Suprapubic skin (tissue), 4 donors: ENCODE measurements around the gene SEMA5B. TPM values are rescaled to one million over a fixed set of nuclear protein-coding genes. Genes with fewer than 3 reads are reported as not detected.

Experiments used
- DNase-seq, 2 donors: peaks; one replicate each; pipeline ENCODE4 v3.0.0-alpha.2; 2019; ENCODE audit warnings: low spot score in 2 of 2
- H3K27ac ChIP-seq: fragments of 200-600 bp; sonication (generic); one replicate; pipeline ENCODE4 v1.5.1; 2019
- H3K27me3 ChIP-seq: fragments of 200-600 bp; sonication (generic); one replicate; pipeline ENCODE4 v1.5.1; 2019
- H3K36me3 ChIP-seq: fragments of 200-600 bp; sonication (generic); one replicate; pipeline ENCODE4 v1.5.1; 2019
- H3K4me1 ChIP-seq: fragments of 200-600 bp; sonication (generic); one replicate; pipeline ENCODE4 v1.5.1; 2019
- H3K4me3 ChIP-seq: fragments of 200-600 bp; sonication (generic); one replicate; pipeline ENCODE4 v1.5.1; 2019; ENCODE audit warnings: mild to moderate bottlenecking
- H3K9me3 ChIP-seq: fragments of 200-600 bp; sonication (generic); one replicate; pipeline ENCODE4 v1.5.1; 2019
- EP300 ChIP-seq: sonication (generic); formaldehyde crosslinking; IDR thresholded peaks from one replicate; pipeline ENCODE4 v1.6.1; 2017; ENCODE audit warnings: antibody characterized with exemption
- POLR2A ChIP-seq, 2 donors: fragments of 450-650 bp; IDR thresholded peaks; one replicate each; pipeline ENCODE4 v1.6.1; 2017; ENCODE audit warnings: antibody characterized with exemption in 2 of 2, mild to moderate bottlenecking in 2 of 2, moderate library complexity in 2 of 2
- POLR2AphosphoS5 ChIP-seq, 3 donors: sonication (generic); formaldehyde crosslinking; IDR thresholded peaks; one replicate each; pipeline ENCODE4 v1.6.1; 2017; ENCODE audit warnings: antibody characterized with exemption in 3 of 3
- WGBS: methylation state at CpG from one replicate; pipeline ENCODE4 v1.1.5; 2018; 5-methylcytosine and 5-hydroxymethylcytosine counted together
- total RNA-seq, 4 donors: library from RNA; depleted of rRNA; stranded (reverse); fragments of >200 nt; gene quantifications; one replicate each; pipeline ENCODE4 v1.1.0, GENCODE V29; 2016
- TF ChIP-seq, protein P1 (sequence below), 2 donors: fragments of 200-600 bp in 1 of 2; fragments of 450-650 bp in 1 of 2; sonication (generic) in 1 of 2; IDR thresholded peaks; one replicate each; pipeline ENCODE4 v1.5.1; 2016 to 2019; ENCODE audit warnings: antibody characterized with exemption in 2 of 2, mild to moderate bottlenecking in 1 of 2, moderate library complexity in 1 of 2

SEMA5B gene
- total RNA-seq, 4 donors from 2014 or later: 1.4 to 2.0 (median 1.8) TPM; not detected in 1

DNA sequence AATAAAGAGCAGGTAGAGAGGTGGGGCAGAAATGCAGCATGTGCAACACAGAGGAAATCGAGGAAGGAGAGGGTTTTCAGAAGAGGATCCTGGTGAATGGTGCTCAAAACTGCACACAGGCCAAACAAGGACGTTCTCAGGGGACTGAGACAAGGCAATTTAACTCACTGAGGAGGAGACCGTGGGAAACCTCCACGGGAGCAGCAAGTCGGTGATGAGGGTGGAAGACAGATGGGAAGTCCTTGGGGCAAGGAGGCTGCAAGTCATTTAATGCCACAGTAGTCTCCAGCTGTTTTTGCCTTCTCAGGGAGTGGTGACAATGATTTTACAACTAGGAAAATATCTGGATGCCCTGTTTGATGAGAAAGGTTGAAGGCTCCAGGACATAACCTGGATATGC lies 27.8 kb upstream of the SEMA5B start:
- no peak for DNase-seq
- no peak overlapping the region for H3K27ac ChIP-seq
- H3K4me3 ChIP-seq: no peak overlapping the region
- H3K4me1 ChIP-seq: no peaks in the 10 kb centered on the region
- H3K27me3 ChIP-seq: no peaks in the 10 kb centered on the region
- H3K9me3 ChIP-seq: no peaks in the 10 kb centered on the region
- WGBS: 74% methylated on average over 5 of the region's 5 CpGs
- TF ChIP-seq, protein P1, sequence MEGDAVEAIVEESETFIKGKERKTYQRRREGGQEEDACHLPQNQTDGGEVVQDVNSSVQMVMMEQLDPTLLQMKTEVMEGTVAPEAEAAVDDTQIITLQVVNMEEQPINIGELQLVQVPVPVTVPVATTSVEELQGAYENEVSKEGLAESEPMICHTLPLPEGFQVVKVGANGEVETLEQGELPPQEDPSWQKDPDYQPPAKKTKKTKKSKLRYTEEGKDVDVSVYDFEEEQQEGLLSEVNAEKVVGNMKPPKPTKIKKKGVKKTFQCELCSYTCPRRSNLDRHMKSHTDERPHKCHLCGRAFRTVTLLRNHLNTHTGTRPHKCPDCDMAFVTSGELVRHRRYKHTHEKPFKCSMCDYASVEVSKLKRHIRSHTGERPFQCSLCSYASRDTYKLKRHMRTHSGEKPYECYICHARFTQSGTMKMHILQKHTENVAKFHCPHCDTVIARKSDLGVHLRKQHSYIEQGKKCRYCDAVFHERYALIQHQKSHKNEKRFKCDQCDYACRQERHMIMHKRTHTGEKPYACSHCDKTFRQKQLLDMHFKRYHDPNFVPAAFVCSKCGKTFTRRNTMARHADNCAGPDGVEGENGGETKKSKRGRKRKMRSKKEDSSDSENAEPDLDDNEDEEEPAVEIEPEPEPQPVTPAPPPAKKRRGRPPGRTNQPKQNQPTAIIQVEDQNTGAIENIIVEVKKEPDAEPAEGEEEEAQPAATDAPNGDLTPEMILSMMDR (IDR thresholded peaks at IDR 0.05): no peak
- TF ChIP-seq EP300: no peak
- no peak for TF ChIP-seq POLR2AphosphoS5 (IDR thresholded peaks at IDR 0.05)
- no peak for TF ChIP-seq POLR2A (IDR thresholded peaks at IDR 0.05)
- no peaks in the 10 kb centered on the region for H3K36me3 ChIP-seq

DNA sequence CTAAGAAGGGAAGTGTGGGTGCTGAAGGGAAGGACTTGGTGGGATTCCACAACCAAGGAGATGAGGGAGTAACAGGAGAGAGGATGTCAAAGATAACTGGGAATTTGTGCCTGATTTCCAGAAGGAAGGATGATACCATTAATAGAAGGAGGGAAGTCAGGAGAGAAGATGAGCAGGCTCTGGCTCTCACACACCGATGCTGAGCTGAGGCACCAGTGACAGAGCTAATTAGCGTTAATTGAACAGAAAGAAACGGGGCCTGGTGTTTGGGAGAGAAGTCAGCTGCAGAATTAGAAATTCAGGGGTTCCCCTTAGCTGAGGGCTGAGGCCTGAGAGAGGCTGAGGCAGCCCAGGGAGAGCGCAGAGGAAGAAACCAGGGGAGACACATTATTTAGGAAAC lies 27.4 kb upstream of the SEMA5B start:
- Histone ChIP-seq H3K4me1 (no peaks in the 10 kb centered on the region), H3K36me3 (no peaks in the 10 kb centered on the region), H3K27ac (no peak overlapping the region), H3K4me3 (no peak overlapping the region), H3K9me3 (no peaks in the 10 kb centered on the region), H3K27me3 (no peaks in the 10 kb centered on the region)
- no peak for DNase-seq
- 78% methylated on average over 4 of the region's 4 CpGs for WGBS
- no peak for TF ChIP-seq POLR2AphosphoS5 (IDR thresholded peaks at IDR 0.05)
- TF ChIP-seq, protein P1 (IDR thresholded peaks at IDR 0.05): no peak
- TF ChIP-seq EP300: no peak
- TF ChIP-seq POLR2A (IDR thresholded peaks at IDR 0.05): no peak

DNA sequence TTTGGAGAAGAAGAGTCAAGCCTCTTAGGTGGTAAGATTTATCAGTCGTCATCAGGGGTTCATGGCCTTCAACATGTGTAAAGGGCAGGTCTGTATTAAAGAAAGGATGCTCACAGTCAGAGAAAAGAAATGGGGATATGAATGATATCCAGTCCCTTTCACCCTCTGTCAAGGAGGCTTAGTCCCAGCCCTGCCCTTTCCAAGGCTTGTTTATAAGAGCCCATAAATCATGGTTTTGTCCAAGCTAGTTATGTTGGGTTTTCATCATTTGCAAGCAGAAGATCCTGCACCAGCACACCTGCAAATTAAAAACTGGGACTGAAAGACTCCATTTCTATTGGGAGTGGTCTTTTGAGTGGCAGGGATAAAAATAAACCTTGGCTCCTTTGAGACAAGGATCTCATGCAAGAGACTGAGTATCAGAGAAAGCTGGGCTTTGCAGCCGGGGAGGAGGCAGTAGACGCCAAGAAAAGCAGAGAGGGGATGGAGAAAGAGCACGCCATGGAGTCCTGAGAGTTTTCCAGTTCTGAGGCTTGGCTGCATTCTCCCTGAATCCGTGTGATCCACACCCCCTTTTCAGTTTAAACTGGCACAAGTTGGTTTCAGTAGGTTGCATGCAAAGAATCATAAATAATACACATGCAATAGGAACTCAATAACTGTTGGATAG lies 26.7 kb upstream of the SEMA5B start:
- Histone ChIP-seq H3K27me3 (no peaks in the 10 kb centered on the region), H3K27ac (no peak overlapping the region), H3K4me1 (no peaks in the 10 kb centered on the region), H3K36me3 (no peaks in the 10 kb centered on the region), H3K4me3 (no peak overlapping the region), H3K9me3 (no peaks in the 10 kb centered on the region)
- 46% methylated on average over 5 of the region's 5 CpGs for WGBS
- no peak for TF ChIP-seq POLR2AphosphoS5 (IDR thresholded peaks at IDR 0.05)
- TF ChIP-seq POLR2A (IDR thresholded peaks at IDR 0.05): no peak
- TF ChIP-seq, protein P1 (IDR thresholded peaks at IDR 0.05): no peak
- no peak for TF ChIP-seq EP300
- no peak for DNase-seq

DNA sequence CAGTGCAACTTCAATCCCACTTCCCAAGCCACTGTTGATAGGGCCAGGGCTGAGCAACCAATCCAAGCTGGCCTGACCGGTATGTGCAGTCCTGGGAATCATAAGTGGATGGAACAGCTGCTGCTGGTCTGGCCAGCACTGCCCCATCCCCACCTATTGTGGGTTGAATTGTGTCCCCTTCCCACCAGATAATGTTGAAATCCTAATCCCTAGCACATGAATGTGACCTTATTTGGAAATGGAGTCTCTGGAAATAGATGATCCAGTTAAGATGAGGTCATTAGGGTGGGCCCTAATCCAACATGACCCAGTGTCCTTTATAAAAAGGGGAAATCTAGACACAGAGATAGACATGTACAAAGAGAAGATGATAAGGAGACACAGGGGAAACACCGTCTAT lies 25.5 kb upstream of the SEMA5B start:
- no peaks in the 10 kb centered on the region for H3K27me3 ChIP-seq
- WGBS: 55% methylated on average over 2 of the region's 2 CpGs
- DNase-seq: no peak
- no peaks in the 10 kb centered on the region for H3K9me3 ChIP-seq
- no peaks in the 10 kb centered on the region for H3K4me1 ChIP-seq
- no peak overlapping the region for H3K4me3 ChIP-seq
- H3K36me3 ChIP-seq: no peaks in the 10 kb centered on the region
- no peak overlapping the region for H3K27ac ChIP-seq
- TF ChIP-seq, protein P1 (IDR thresholded peaks at IDR 0.05): no peak
- TF ChIP-seq POLR2A (IDR thresholded peaks at IDR 0.05) (no peak), POLR2AphosphoS5 (IDR thresholded peaks at IDR 0.05) (no peak), EP300 (no peak)

DNA sequence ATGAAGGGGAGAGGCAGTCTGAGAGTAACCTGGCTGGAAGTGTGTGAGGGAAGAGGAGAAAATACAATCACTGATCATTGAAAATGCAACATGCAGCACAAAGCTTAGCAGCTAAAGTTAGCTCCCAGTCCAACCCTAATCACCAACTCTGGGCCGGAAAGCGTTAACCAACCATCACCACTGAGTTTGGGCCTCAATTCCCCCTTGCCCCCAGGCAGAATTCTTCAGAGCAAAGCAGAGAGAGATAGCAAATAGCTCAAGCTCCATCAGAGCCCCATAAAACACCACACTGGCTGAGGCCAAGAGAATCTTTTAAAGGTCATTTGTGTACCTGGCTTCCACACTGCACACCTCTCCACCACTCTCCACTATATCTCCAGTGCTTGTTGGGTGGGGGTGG lies 23.1 kb upstream of the SEMA5B start:
- H3K4me1 ChIP-seq: no peaks in the 10 kb centered on the region
- no peak for DNase-seq
- H3K27me3 ChIP-seq: no peaks in the 10 kb centered on the region
- no peak overlapping the region for H3K4me3 ChIP-seq
- no peaks in the 10 kb centered on the region for H3K36me3 ChIP-seq
- no peak overlapping the region for H3K27ac ChIP-seq
- no peaks in the 10 kb centered on the region for H3K9me3 ChIP-seq
- TF ChIP-seq POLR2AphosphoS5 (IDR thresholded peaks at IDR 0.05): no peak
- TF ChIP-seq, protein P1 (IDR thresholded peaks at IDR 0.05): no peak
- no peak for TF ChIP-seq EP300
- no peak for TF ChIP-seq POLR2A (IDR thresholded peaks at IDR 0.05)
- 95% methylated on average over 2 of the region's 2 CpGs for WGBS
